ENCODE results near the gene COX7A1. TPM values are rescaled to one million over a fixed set of nuclear protein-coding genes. Genes with fewer than 3 reads are reported as not detected.

The COX7A1 gene
- total RNA-seq, 1 experiment from 2014 or later: 0.70 TPM

DNA sequence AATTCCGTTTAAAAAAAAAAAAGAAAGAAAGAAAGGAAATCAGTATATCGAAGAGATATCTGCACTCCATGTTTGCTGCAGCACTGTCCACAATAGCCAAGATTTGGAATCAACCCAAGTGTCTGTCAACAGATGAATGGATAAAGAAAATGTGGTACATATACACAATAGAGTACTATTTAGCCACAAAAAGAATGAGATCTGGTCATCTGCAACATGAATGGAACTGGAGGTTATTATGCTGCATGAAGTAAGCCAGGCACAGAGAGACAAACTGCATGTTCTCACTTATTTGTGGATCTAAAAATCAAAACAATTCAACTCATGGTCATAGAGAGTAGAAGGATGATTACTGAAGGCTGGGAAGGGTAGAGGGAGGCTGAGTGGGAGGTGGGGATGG, 45.9 kb upstream of the COX7A1 start:
- ChIA-PET POLR2A (no interaction called here), CTCF (no interaction called here)
- ATAC-seq: no peak
- H3K36me3 Mint-ChIP-seq: no peaks in the 10 kb centered on the region
- no peak overlapping the region for H3K27ac Mint-ChIP-seq
- no peaks in the 10 kb centered on the region for H3K4me1 Mint-ChIP-seq
- no peaks in the 10 kb centered on the region for H3K9me3 Mint-ChIP-seq
- no peaks in the 10 kb centered on the region for H3K27me3 Mint-ChIP-seq (ENCODE audit: low read depth)
- DNase-seq (ENCODE audit: low spot score): no peak
- no peak overlapping the region for H3K4me3 Mint-ChIP-seq
- TF ChIP-seq FOXJ3 (CRISPR knock-in tag; IDR thresholded peaks at IDR 0.05; ENCODE audit: borderline replicate concordance) (no peak), SOX15 (CRISPR knock-in tag; IDR thresholded peaks at IDR 0.05) (no peak), ZNF138 (CRISPR knock-in tag; conservative IDR thresholded peaks at IDR 0.05) (no peak), ATF1 (CRISPR knock-in tag; IDR thresholded peaks at IDR 0.05) (no peak), ESRRA (CRISPR knock-in tag; IDR thresholded peaks at IDR 0.05; ENCODE audit: borderline replicate concordance) (no peak), OVOL2 (CRISPR knock-in tag; IDR thresholded peaks at IDR 0.05; ENCODE audit: borderline replicate concordance) (no peak), E2F4 (CRISPR knock-in tag; IDR thresholded peaks at IDR 0.05; ENCODE audit: borderline replicate concordance, low read depth) (no peak), ATF2 (CRISPR knock-in tag; IDR thresholded peaks at IDR 0.05; ENCODE audit: borderline replicate concordance, low read depth) (no peak), ZNF232 (CRISPR knock-in tag; IDR thresholded peaks at IDR 0.05) (no peak), SMAD4 (CRISPR knock-in tag; IDR thresholded peaks at IDR 0.05) (no peak), CDX4 (CRISPR knock-in tag; IDR thresholded peaks at IDR 0.05; ENCODE audit: borderline replicate concordance) (no peak), TCF7 (CRISPR knock-in tag; IDR thresholded peaks at IDR 0.05; ENCODE audit: low read depth) (no peak), JAZF1 (CRISPR knock-in tag; IDR thresholded peaks at IDR 0.05) (no peak), ATF6 (CRISPR knock-in tag; IDR thresholded peaks at IDR 0.05) (no peak)
- TF ChIP-seq, protein P1, sequence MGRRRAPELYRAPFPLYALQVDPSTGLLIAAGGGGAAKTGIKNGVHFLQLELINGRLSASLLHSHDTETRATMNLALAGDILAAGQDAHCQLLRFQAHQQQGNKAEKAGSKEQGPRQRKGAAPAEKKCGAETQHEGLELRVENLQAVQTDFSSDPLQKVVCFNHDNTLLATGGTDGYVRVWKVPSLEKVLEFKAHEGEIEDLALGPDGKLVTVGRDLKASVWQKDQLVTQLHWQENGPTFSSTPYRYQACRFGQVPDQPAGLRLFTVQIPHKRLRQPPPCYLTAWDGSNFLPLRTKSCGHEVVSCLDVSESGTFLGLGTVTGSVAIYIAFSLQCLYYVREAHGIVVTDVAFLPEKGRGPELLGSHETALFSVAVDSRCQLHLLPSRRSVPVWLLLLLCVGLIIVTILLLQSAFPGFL (CRISPR knock-in tag; IDR thresholded peaks at IDR 0.05; ENCODE audit: borderline replicate concordance): no peak

GRCh38 chr19:36196249-36196648, 44.0 kb upstream of the COX7A1 start:
- DNase-seq (ENCODE audit: low spot score) (no peak), ATAC-seq (no peak)
- CTCF ChIA-PET: interaction anchor here (0.9 to 1.3 kb wide), 2 partner anchors 23 to 68 kb away, joined by 3 to 4 read pairs; no protein-coding TSS in a partner anchor
- Mint-ChIP-seq H3K4me1 (no peaks in the 10 kb centered on the region), H3K36me3 (no peaks in the 10 kb centered on the region), H3K4me3 (no peak overlapping the region), H3K9me3 (no peaks in the 10 kb centered on the region), H3K27ac (no peak overlapping the region), H3K27me3 (ENCODE audit: low read depth) (no peaks in the 10 kb centered on the region)
- POLR2A ChIA-PET: interaction anchor here (0.6 kb wide), 1 partner anchor 1499 kb away, joined by 3 read pairs; no protein-coding TSS in a partner anchor
- TF ChIP-seq ATF6 (CRISPR knock-in tag; IDR thresholded peaks at IDR 0.05) (no peak), TEAD1 (CRISPR knock-in tag; IDR thresholded peaks at IDR 0.05) (no peak), STAT6 (CRISPR knock-in tag; conservative IDR thresholded peaks at IDR 0.05; ENCODE audit: low read depth) (no peak), HMGA2 (CRISPR knock-in tag; IDR thresholded peaks at IDR 0.05) (no peak)
- TF ChIP-seq, protein P2, sequence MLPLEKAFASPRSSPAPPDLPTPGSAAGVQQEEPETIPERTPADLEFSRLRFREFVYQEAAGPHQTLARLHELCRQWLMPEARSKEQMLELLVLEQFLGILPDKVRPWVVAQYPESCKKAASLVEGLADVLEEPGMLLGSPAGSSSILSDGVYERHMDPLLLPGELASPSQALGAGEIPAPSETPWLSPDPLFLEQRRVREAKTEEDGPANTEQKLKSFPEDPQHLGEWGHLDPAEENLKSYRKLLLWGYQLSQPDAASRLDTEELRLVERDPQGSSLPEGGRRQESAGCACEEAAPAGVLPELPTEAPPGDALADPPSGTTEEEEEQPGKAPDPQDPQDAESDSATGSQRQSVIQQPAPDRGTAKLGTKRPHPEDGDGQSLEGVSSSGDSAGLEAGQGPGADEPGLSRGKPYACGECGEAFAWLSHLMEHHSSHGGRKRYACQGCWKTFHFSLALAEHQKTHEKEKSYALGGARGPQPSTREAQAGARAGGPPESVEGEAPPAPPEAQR (CRISPR knock-in tag; IDR thresholded peaks at IDR 0.05): no peak
- TF ChIP-seq, protein P3, sequence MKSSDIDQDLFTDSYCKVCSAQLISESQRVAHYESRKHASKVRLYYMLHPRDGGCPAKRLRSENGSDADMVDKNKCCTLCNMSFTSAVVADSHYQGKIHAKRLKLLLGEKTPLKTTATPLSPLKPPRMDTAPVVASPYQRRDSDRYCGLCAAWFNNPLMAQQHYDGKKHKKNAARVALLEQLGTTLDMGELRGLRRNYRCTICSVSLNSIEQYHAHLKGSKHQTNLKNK (CRISPR knock-in tag; IDR thresholded peaks at IDR 0.05): no peak
